Fibroblast of lung (primary cell): ENCODE results near the gene LPP. TPM values are rescaled to one million over a fixed set of nuclear protein-coding genes. Genes with fewer than 3 reads are reported as not detected.

ENCODE experiments used
- DNase-seq, 2 donors: peaks; one replicate each; pipeline versions ENCODE4 v3.0.0 to v3.0.0-alpha.2; 2010; ENCODE audit warnings: low read depth in 2 of 2
- H2AFZ ChIP-seq: 2 replicates; pipeline ENCODE4 v1.5.1; 2012; ENCODE audit warnings: low read length, control low read depth, inconsistent platforms
- H3K27ac ChIP-seq: 2 replicates; pipeline ENCODE4 v1.5.1; 2011; ENCODE audit warnings: low read length, control low read depth; ENCODE audit not compliant: insufficient read depth
- H3K27me3 ChIP-seq: 2 replicates; pipeline ENCODE4 v1.5.1; 2011; ENCODE audit warnings: mild to moderate bottlenecking, low read length; ENCODE audit not compliant: control insufficient read depth, insufficient read depth
- H3K36me3 ChIP-seq: 2 replicates; pipeline ENCODE4 v1.5.1; 2011; ENCODE audit warnings: low read length; ENCODE audit not compliant: control insufficient read depth, insufficient read depth
- H3K4me1 ChIP-seq: 2 replicates; pipeline ENCODE4 v1.5.1; 2011; ENCODE audit warnings: low read length; ENCODE audit not compliant: control insufficient read depth, insufficient read depth; ENCODE audit errors: extremely low read depth
- H3K4me2 ChIP-seq: 2 replicates; pipeline ENCODE4 v1.5.1; 2011; ENCODE audit warnings: low read length, control low read depth; ENCODE audit not compliant: insufficient read depth; ENCODE audit errors: extremely low read depth
- H3K4me3 ChIP-seq, 4 experiments: fragments of 200-600 bp in 1 of 4; sonication (generic) in 1 of 4; replicated peaks in 1 of 4; 2 replicates each; pipeline ENCODE4 v1.5.1; 2011 to 2016; ENCODE audit warnings: low read length in 4 of 4, low read depth in 3 of 4, mild to moderate bottlenecking in 3 of 4, control low read depth in 2 of 4, inconsistent platforms in 1 of 4, mixed read lengths in 1 of 4; ENCODE audit not compliant: insufficient read depth in 1 of 4; ENCODE audit errors: control extremely low read depth in 1 of 4
- H3K79me2 ChIP-seq: 2 replicates; pipeline ENCODE4 v1.5.1; 2012; ENCODE audit warnings: mild to moderate bottlenecking, low read length, inconsistent platforms; ENCODE audit not compliant: control insufficient read depth, insufficient read depth
- H3K9ac ChIP-seq: 2 replicates; pipeline ENCODE4 v1.5.1; 2011; ENCODE audit warnings: mild to moderate bottlenecking, low read length, control low read depth; ENCODE audit not compliant: insufficient read depth
- H3K9me3 ChIP-seq: 2 replicates; pipeline ENCODE4 v1.5.1; 2012; ENCODE audit warnings: low read depth, low read length; ENCODE audit not compliant: control insufficient read depth, insufficient read depth
- H4K20me1 ChIP-seq: 2 replicates; pipeline ENCODE4 v1.5.1; 2011; ENCODE audit warnings: low read length; ENCODE audit not compliant: control insufficient read depth, insufficient read depth; ENCODE audit errors: extremely low read depth
- CTCF ChIP-seq, 2 donors: IDR thresholded peaks in 1 of 2; conservative IDR thresholded peaks in 1 of 2; 1 replicate in 1 of 2; 2 replicates in 1 of 2; pipeline ENCODE4 v1.5.1; 2011 to 2012; ENCODE audit warnings: low read length in 2 of 2, control low read depth in 1 of 2, inconsistent platforms in 1 of 2, low read depth in 1 of 2, mild to moderate bottlenecking in 1 of 2
- EZH2 ChIP-seq: IDR thresholded peaks from 2 replicates; pipeline ENCODE4 v1.5.1; 2012; ENCODE audit warnings: low read length, control low read depth, mild to moderate bottlenecking; ENCODE audit errors: missing control alignments
- polyA plus RNA-seq, 2 donors: library from polyadenylated mRNA; depleted of rRNA in 1 of 2; stranded (reverse) in 1 of 2; unstranded in 1 of 2; fragments of >200 nt; gene quantifications; 2 replicates each; pipeline ENCODE4 v1.2.1, GENCODE V29; 2011 to 2012; ENCODE audit warnings: missing spikeins in 1 of 2
- total RNA-seq: library from RNA; depleted of rRNA; stranded (reverse); fragments of >200 nt; gene quantifications from 2 replicates; pipeline ENCODE4 v1.2.1, GENCODE V29; 2014

Gene LPP
- total and polyA plus RNA-seq, 2 donors (not counting 1 experiment from before 2014, with no cell fraction given) = 69.0 to 124 TPM

- H3K27me3 ChIP-seq = no peaks in the 10 kb centered on the region
- H3K4me1 ChIP-seq = no peaks in the 10 kb centered on the region
- H3K36me3 ChIP-seq = peaks cover 2% of the 10 kb centered on the region
- no peak overlapping the region for H3K4me3 ChIP-seq
- H3K79me2 ChIP-seq = peaks cover 20% of the 10 kb centered on the region
- no peak overlapping the region for H3K4me2 ChIP-seq
- TF ChIP-seq EZH2 = no peak
- TF ChIP-seq CTCF (conservative IDR thresholded peaks at IDR 0.05 in 1 of 2, IDR thresholded peaks at IDR 0.05 in 1 of 2; ENCODE audit: low read depth in 1 of 2, low read length in 2 of 2) = no peak
- no peak overlapping the region for H3K9ac ChIP-seq
- no peak overlapping the region for H3K27ac ChIP-seq
- no peaks in the 10 kb centered on the region for H3K9me3 ChIP-seq
- H2AFZ ChIP-seq = no peak overlapping the region
- H4K20me1 ChIP-seq = no peaks in the 10 kb centered on the region
- no peak for DNase-seq
Observed at GRCh38 chr3:188380722-188381121, 226.8 kb downstream of the LPP start.

- Histone ChIP-seq H3K27ac (no peak overlapping the region), H3K36me3 (peaks cover 2% of the 10 kb centered on the region), H3K4me2 (no peak overlapping the region), H3K9ac (no peak overlapping the region), H3K4me3 (no peak overlapping the region), H3K27me3 (no peaks in the 10 kb centered on the region), H4K20me1 (no peaks in the 10 kb centered on the region), H3K79me2 (peaks cover 22% of the 10 kb centered on the region), H3K9me3 (no peaks in the 10 kb centered on the region), H2AFZ (no peak overlapping the region), H3K4me1 (no peaks in the 10 kb centered on the region)
- DNase-seq = no peak
- no peak for TF ChIP-seq CTCF (conservative IDR thresholded peaks at IDR 0.05 in 1 of 2, IDR thresholded peaks at IDR 0.05 in 1 of 2; ENCODE audit: low read depth in 1 of 2, low read length in 2 of 2)
- TF ChIP-seq EZH2 = no peak
Observed at GRCh38 chr3:188383748-188384147, 229.8 kb downstream of the LPP start.

GRCh38 chr3:188385295-188385694 is 231.3 kb downstream of the LPP start:
- Histone ChIP-seq H3K27me3 (no peaks in the 10 kb centered on the region), H3K36me3 (peaks cover under 1% of the 10 kb centered on the region), H3K4me1 (no peaks in the 10 kb centered on the region), H3K27ac (no peak overlapping the region), H3K4me3 (no peak overlapping the region), H3K9ac (no peak overlapping the region), H2AFZ (no peak overlapping the region), H3K79me2 (peaks cover 19% of the 10 kb centered on the region), H4K20me1 (no peaks in the 10 kb centered on the region), H3K4me2 (no peak overlapping the region), H3K9me3 (no peaks in the 10 kb centered on the region)
- no peak for DNase-seq
- TF ChIP-seq CTCF (conservative IDR thresholded peaks at IDR 0.05 in 1 of 2, IDR thresholded peaks at IDR 0.05 in 1 of 2; ENCODE audit: low read depth in 1 of 2, low read length in 2 of 2) (no peak), EZH2 (no peak)
